SK-N-SH (cell line): ENCODE results near the gene FRY.
"Not testable (repeated sequence)": the region's sequence is repeated elsewhere in the genome, so short reads cannot be mapped to it uniquely, and the experiment has no call there.

Experiments used
- CTCF ChIP-seq: fragments of 200-600 bp; sonication (generic); IDR thresholded peaks from 2 replicates; pipeline ENCODE4 v1.6.1; 2017; ENCODE audit warnings: antibody characterized with exemption, mild to moderate bottlenecking, moderate library complexity
- MAX ChIP-seq: IDR thresholded peaks from 2 replicates; pipeline ENCODE4 v1.4.0; 2012; ENCODE audit warnings: low read depth

- TF ChIP-seq CTCF, MAX: not testable (repeated sequence)
Observed at GRCh38 chr13:32057325-32057724, 25.8 kb downstream of the FRY start.
